GM19372 (cell line): ENCODE results near the gene ARL6.
"Not testable (repeated sequence)": the region's sequence is repeated elsewhere in the genome, so short reads cannot be mapped to it uniquely, and the experiment has no call there.

ENCODE experiments used
- ATAC-seq: cut with Tn5 transposase; IDR thresholded peaks from one replicate; pipeline ENCODE4 v1.9.1; 2021; ENCODE audit warnings: mild to moderate bottlenecking, low read depth, moderate library complexity; ENCODE audit not compliant: unreplicated experiment

The ARL6 gene

GRCh38 chr3:97820780-97821179, 56.2 kb downstream of the ARL6 start:
- ATAC-seq, result no peak

DNA sequence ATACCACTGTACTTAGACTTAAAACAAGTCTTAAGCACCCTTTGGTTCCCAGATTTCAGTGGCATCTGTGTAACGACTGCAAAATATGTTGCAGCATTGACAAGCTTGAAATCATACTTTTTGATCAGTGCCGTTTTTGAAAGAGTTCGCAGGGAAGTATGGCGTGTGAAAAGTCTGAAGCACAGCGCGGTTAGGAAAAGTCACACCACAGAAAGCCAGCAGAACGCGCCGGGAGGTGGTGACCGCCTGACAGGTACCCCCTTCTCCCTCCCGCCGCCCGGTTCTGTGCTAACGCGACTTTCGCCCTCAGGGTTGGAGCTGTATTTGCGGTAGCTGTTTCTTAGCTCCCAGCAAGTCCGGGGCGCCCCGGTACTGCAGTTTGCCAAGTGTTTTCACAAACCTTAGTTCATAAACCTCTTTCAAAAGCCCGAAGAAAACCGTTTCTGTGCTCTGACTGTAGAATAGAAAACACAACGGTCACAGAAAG, 56.8 kb downstream of the ARL6 start:
- ATAC-seq, result peak; percentile 43

GRCh38 chr3:97821774-97822358, 57.3 kb downstream of the ARL6 start, which contains the start of gene CRYBG3:
TSS of gene CRYBG3 (plus strand) at chr3:97822011. CDS start at chr3:97822207, 196 bp downstream.
- peak; percentile 97 for ATAC-seq

DNA sequence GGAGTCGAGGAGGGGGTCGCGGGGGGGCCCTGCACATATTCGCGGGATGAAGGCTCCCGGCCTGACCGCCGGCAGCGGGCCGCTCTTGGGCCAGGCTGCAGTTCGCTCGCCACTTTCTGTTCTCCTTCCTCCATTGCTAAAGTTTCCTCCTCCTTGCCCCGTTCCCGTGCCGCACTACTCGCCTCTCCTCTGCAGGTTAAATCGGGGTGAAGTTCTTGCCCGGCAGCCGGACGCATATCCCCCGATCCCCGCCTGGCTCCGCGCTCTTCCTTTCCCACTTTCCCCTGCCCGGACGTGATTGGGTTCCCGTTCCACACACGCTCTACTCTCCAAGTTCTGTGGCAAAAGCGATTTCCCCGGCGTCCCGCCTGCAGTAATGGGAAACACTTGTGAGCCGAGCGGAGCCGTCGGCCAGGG, 57.8 kb downstream of the ARL6 start:
- peak; percentile 26 for ATAC-seq

- no peak for ATAC-seq
Observed at GRCh38 chr3:97823046-97824004, 58.8 kb downstream of the ARL6 start.

DNA sequence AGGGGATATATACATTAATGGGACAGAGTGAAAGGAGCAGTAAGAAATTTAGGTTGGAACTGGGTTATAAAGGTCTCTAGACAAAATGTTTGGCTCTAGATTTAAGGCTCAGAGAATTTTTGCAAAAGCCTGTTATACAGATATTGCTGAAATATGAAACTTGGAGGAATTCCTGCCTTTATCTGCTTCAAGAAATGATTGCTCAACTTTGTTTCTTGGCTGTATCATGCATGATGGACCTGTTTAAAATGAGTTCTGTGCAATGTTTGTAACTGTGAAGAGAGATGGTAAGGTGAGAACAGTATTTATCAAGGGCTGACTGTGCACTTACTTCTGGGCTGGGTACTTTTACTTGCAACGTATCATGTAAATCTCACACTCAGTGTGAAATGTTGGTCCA, 60.5 kb downstream of the ARL6 start:
- ATAC-seq, result no peak

GRCh38 chr3:97827741-97828471, 63.3 kb downstream of the ARL6 start:
- ATAC-seq, result no peak

GRCh38 chr3:97829198-97829597, 64.6 kb downstream of the ARL6 start:
- no peak for ATAC-seq

DNA sequence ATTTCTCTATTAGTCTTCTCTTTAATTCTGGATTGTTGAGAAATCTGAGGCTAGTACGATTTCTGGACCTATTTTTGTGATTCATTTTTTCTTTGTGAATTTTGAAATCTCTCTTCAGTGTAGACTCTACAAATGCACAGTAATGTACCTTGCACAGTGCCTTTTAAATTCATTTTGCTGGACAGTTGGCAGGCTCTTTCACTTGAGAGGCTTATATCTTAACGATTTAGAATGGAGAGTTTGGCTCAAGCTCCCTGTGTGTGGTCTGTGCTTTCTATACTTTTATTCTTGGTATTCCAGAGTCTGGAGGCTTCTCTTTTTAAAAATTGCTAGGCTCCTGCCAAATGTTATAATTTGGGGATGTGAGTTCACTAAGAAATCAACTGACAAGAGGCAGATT, 66.1 kb downstream of the ARL6 start:
- ATAC-seq, result no peak

- no peak for ATAC-seq
Observed at GRCh38 chr3:97831140-97831539, 66.6 kb downstream of the ARL6 start.

DNA sequence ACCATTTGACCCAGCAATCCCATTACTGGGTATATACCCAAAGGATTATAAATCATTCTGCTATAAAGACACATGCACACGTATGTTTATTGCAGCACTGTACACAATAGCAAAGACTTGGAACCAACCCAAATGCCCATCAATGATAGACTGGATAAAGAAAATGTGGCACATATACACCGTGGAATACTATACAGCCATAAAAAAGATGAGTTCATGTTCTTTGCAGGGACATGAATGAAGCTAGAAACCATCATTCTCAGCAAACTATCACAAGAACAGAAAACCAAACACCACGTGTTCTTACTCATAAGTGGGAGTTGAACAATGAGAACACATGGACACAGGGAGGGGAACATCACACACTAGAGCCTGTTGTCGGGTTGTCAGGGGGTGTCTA, 68.6 kb downstream of the ARL6 start:
- not testable (repeated sequence) for ATAC-seq

GRCh38 chr3:97835761-97836160, 71.2 kb downstream of the ARL6 start:
- no peak for ATAC-seq

DNA sequence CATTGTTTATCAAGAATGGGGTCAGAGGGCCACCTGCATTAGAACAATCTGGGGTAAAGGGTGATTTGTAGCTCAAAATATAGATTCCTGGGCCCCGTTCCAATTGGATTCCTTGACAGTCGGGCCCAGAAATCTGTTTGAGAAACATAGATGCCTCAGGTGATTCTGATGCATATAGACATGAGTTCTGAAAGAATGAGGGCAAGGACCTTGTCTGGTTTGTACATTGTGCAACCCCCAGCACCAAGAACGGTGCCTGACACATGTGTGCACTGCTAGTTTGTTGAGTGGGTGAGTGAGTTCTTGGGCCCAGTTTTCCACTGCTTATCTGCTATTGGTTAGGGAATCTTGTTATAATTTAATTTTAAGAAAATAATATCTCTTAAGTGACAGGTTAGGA, 73.8 kb downstream of the ARL6 start:
- no peak for ATAC-seq

- no peak for ATAC-seq
Observed at GRCh38 chr3:97839944-97840343, 75.4 kb downstream of the ARL6 start.

DNA sequence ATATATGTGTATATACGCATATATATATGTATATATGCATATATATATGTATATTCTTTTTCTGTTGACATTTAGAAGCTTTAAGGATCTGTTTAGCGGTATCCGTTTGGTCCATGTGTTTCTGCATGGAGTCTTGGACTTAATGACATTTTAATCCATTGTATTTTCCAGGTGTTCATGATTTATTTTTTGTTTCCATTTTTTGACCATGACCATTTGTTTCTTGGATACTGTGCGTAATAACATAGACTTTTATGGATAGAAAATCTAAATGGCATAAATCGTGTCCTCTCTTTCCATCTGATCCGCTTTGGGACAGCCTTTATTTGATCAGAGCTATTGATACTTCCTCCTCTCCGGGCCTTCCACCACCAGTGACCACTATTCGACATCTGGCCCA, 76.7 kb downstream of the ARL6 start:
- no peak for ATAC-seq

GRCh38 chr3:97841956-97842355, 77.4 kb downstream of the ARL6 start:
- no peak for ATAC-seq

- no peak for ATAC-seq
Observed at GRCh38 chr3:97848779-97849178, 84.2 kb downstream of the ARL6 start.
